Right cardiac atrium (tissue), 5 donors: Measurements from ENCODE around the gene GFAP. TPM values are rescaled to one million over a fixed set of nuclear protein-coding genes. Genes with fewer than 3 reads are reported as not detected.

ENCODE experiments used
- ATAC-seq, 2 donors: fragments of 200-7000 bp; cut with Tn5 transposase; one replicate each; pipeline versions ENCODE4 v1.8.0 to v1.9.1; 2020; ENCODE audit warnings: moderate library complexity in 2 of 2, mild to moderate bottlenecking in 1 of 2
- DNase-seq, 3 donors: peaks; one replicate each; pipeline ENCODE4 v3.0.0-alpha.2; 2020
- H3K27ac ChIP-seq: one replicate; pipeline ENCODE4 v1.5.1; 2013; ENCODE audit warnings: mild to moderate bottlenecking, low read length, control low read depth, moderate library complexity
- H3K27me3 ChIP-seq: one replicate; pipeline ENCODE4 v1.6.1; 2013; ENCODE audit not compliant: control insufficient read depth, insufficient read depth
- H3K4me1 ChIP-seq: one replicate; pipeline ENCODE4 v1.6.1; 2013; ENCODE audit warnings: low read length; ENCODE audit not compliant: control insufficient read depth, insufficient read depth
- H3K4me3 ChIP-seq: one replicate; pipeline ENCODE4 v1.5.1; 2013; ENCODE audit warnings: low read length, control low read depth
- H3K9me3 ChIP-seq: one replicate; pipeline ENCODE4 v1.6.1; 2013; ENCODE audit warnings: low read length; ENCODE audit not compliant: control insufficient read depth
- WGBS: extraction: QIAGEN DNeasy Blood & Tissue Kit; methylation state at CpG from one replicate; pipeline ENCODE4 v1.1.7; 2013; 5-methylcytosine and 5-hydroxymethylcytosine counted together
- intact Hi-C, 4 donors: fragments of 100-400 bp; cut with DNase I; formaldehyde crosslinking; loops; one replicate each; pipeline versions ENCODE4 v1.11.0 to v1.14.0; 2022 to 2023
- microRNA-seq, 2 donors: library from miRNA; unstranded; fragments of <30 nt; microRNA quantifications; one replicate each; pipeline ENCODE4 v1.2.0, GENCODE V29; 2020 to 2021
- polyA plus RNA-seq: library from polyadenylated mRNA; stranded (reverse); fragments of 200-250 nt; gene quantifications from one replicate; pipeline ENCODE4 v1.2.3, GENCODE V29; 2013
- total RNA-seq, 4 donors: library from RNA; stranded (reverse); fragmentation: NEBNext Ultra II Directional; extraction: Animal tissue kit (Norgen Biotek cat#: 25700); gene quantifications; one replicate each; pipeline ENCODE4 v1.2.1, GENCODE V29; 2021
- donor health status: healthy with polysubstance abuse.
- donor health status: DM: no; HTN: yes; CAD: no.
- donor health status: DM: no; HTN: no; CAD: no.
- donor health status: DM: no; HTN: yes; CAD: no; lungs with severe emphysema.
- donor health status: DM: yes; HTN: yes; CAD: no.

The GFAP gene
- total and polyA plus RNA-seq, 5 donors = 4.6 to 8.3 (median 4.8) TPM

GRCh38 chr17:44854192-44854591 is 61.1 kb downstream of the GFAP start:
- 94% methylated on average over 5 of the region's 5 CpGs for WGBS
- ATAC-seq (no peak), DNase-seq (no peak)
- H3K9me3 ChIP-seq = no peaks in the 10 kb centered on the region
- no peaks in the 10 kb centered on the region for H3K27me3 ChIP-seq
- no peaks in the 10 kb centered on the region for H3K4me1 ChIP-seq
- H3K27ac ChIP-seq = no peak overlapping the region
- intact Hi-C loops = no loop called here
- no peak overlapping the region for H3K4me3 ChIP-seq

Small RNAs within 50 kb of the gene (microRNA-seq; reads per million reads assigned to microRNA genes)
- gene MIR6783 = 0 reads per million in 2 donors

Other genes starting within 250 kb of the GFAP start
- gene CCDC43, start 225.7 kb downstream of the GFAP start, total RNA-seq = 10 to 100 TPM; 23.4 to 25.9 (median 24.1) TPM
- gene CCDC43, start 225.7 kb downstream of the GFAP start, polyA plus RNA-seq = 19.0 TPM
- 1 to 10 TPM; 5.1 to 6.0 (median 5.9) TPM for gene DBF4B, start 206.8 kb downstream of the GFAP start, total RNA-seq
- 5.6 TPM for gene DBF4B, start 206.8 kb downstream of the GFAP start, polyA plus RNA-seq
- 10 to 100 TPM in 3 of 4 donors, 1 to 10 TPM in 1; 9.5 to 43.3 (median 34.0) TPM for gene ADAM11, start 156.5 kb downstream of the GFAP start, total RNA-seq
- 21.5 TPM for gene ADAM11, start 156.5 kb downstream of the GFAP start, polyA plus RNA-seq
- gene GJC1, start 85.2 kb downstream of the GFAP start, total RNA-seq = 10 to 100 TPM; 35.2 to 64.0 (median 48.5) TPM
- 20.8 TPM for gene GJC1, start 85.2 kb downstream of the GFAP start, polyA plus RNA-seq
- gene HIGD1B, start 67.6 kb downstream of the GFAP start, total RNA-seq = 1 to 10 TPM; 1.6 to 5.5 (median 3.6) TPM
- 10.3 TPM for gene HIGD1B, start 67.6 kb downstream of the GFAP start, polyA plus RNA-seq
- gene EFTUD2, start 16.1 kb downstream of the GFAP start, total RNA-seq = 10 to 100 TPM; 54.8 to 73.0 (median 59.5) TPM
- gene EFTUD2, start 16.1 kb downstream of the GFAP start, polyA plus RNA-seq = 27.7 TPM
- 1 to 10 TPM in 3 of 4 donors, under 1 TPM in 1; 0.08 to 1.4 (median 1.1) TPM for gene KIF18B, start 32.3 kb upstream of the GFAP start, total RNA-seq
- 0.25 TPM for gene KIF18B, start 32.3 kb upstream of the GFAP start, polyA plus RNA-seq
- gene C1QL1, start 52.8 kb upstream of the GFAP start, total RNA-seq = 1 to 10 TPM in 3 of 4 donors, under 1 TPM in 1; 0.81 to 1.7 (median 1.6) TPM
- gene C1QL1, start 52.8 kb upstream of the GFAP start, polyA plus RNA-seq = 2.0 TPM
- gene DCAKD, start 136.1 kb upstream of the GFAP start, total RNA-seq = 10 to 100 TPM; 36.3 to 40.2 (median 37.2) TPM
- 23.6 TPM for gene DCAKD, start 136.1 kb upstream of the GFAP start, polyA plus RNA-seq
- gene NMT1, start 145.8 kb upstream of the GFAP start, total RNA-seq = 100 to 1,000 TPM in 1 of 4 donors, 10 to 100 TPM in 3; 66.3 to 105 (median 72.2) TPM
- 33.4 TPM for gene NMT1, start 145.8 kb upstream of the GFAP start, polyA plus RNA-seq
- gene PLCD3, start 217.0 kb upstream of the GFAP start, total RNA-seq = 100 to 1,000 TPM in 3 of 4 donors, 10 to 100 TPM in 1; 94.2 to 164 (median 138) TPM
- gene PLCD3, start 217.0 kb upstream of the GFAP start, polyA plus RNA-seq = 100 TPM
- 10 to 100 TPM; 11.9 to 14.8 (median 12.6) TPM for gene ACBD4, start 220.2 kb upstream of the GFAP start, total RNA-seq
- gene ACBD4, start 220.2 kb upstream of the GFAP start, polyA plus RNA-seq = 12.0 TPM
- gene HEXIM1, start 233.0 kb upstream of the GFAP start, total RNA-seq = 10 to 100 TPM; 37.1 to 42.6 (median 40.6) TPM
- gene HEXIM1, start 233.0 kb upstream of the GFAP start, polyA plus RNA-seq = 21.2 TPM
- 1 to 10 TPM; 3.5 to 8.2 (median 6.6) TPM for gene HEXIM2, start 246.4 kb upstream of the GFAP start, total RNA-seq
- 6.5 TPM for gene HEXIM2, start 246.4 kb upstream of the GFAP start, polyA plus RNA-seq